ENCODE data around the gene HCFC1R1. TPM values are rescaled to one million over a fixed set of nuclear protein-coding genes. Genes with fewer than 3 reads are reported as not detected.

Gene HCFC1R1
- total and polyA plus RNA-seq, 2 donors (not counting 1 experiment from before 2014, with no cell fraction given): 17.9 to 24.8 TPM

- no peak for ATAC-seq (ENCODE audit: low read depth)
- Histone ChIP-seq H3K36me3 (replicated peaks in 1 of 2; ENCODE audit: control extremely low read depth in 1 of 2, control insufficient read depth in 1 of 2, extremely low read depth in 1 of 2, insufficient read depth in 2 of 2, low read length in 1 of 2) (peaks cover 0 to 18% of the 10 kb centered on the region in 2 experiments), H3K4me3 (ENCODE audit: control extremely low read depth in 1 of 5, extremely low read depth in 1 of 5, insufficient read depth in 1 of 5, low read depth in 2 of 5, low read length in 4 of 5) (no peak overlapping the region), H3K27me3 (replicated peaks in 1 of 4; ENCODE audit: control extremely low read depth in 1 of 4, control insufficient read depth in 3 of 4, insufficient read depth in 4 of 4, low read length in 3 of 4) (peaks cover 0 to 19% (median 10%) of the 10 kb centered on the region in 4 experiments), H3K9ac (ENCODE audit: low read length) (no peak overlapping the region), H3K79me2 (ENCODE audit: control insufficient read depth, insufficient read depth, low read length) (peaks cover 15% of the 10 kb centered on the region), H3K9me3 (ENCODE audit: control extremely low read depth in 1 of 3, control insufficient read depth in 2 of 3, insufficient read depth in 1 of 3, low read length in 2 of 3) (peaks cover 0 to 6% (median 0%) of the 10 kb centered on the region in 3 donors), H4K20me1 (ENCODE audit: control insufficient read depth, insufficient read depth, low read length, poor library complexity, severe bottlenecking) (peaks cover 34% of the 10 kb centered on the region), H3K27ac (ENCODE audit: low read length in 2 of 2) (no peak overlapping the region), H2AFZ (ENCODE audit: insufficient read depth, low read depth, low read length, poor library complexity, severe bottlenecking) (no peak overlapping the region), H3K4me1 (ENCODE audit: control insufficient read depth in 2 of 2, insufficient read depth in 2 of 2, low read length in 2 of 2) (peaks cover 55 to 65% of the 10 kb centered on the region in 2 donors), H3K4me2 (replicated peaks; ENCODE audit: low read depth, low read length, poor library complexity, severe bottlenecking) (no peak overlapping the region)
- no peak overlapping the region for H3K4me3 Mint-ChIP-seq
- H3K9me3 Mint-ChIP-seq (ENCODE audit: insufficient read depth): no peaks in the 10 kb centered on the region
- CTCF ChIA-PET: interaction anchor here (0.9 to 6.9 kb wide), 7 partner anchors 8 to 128 kb away, joined by 3 to 213 read pairs (median 8); no protein-coding TSS in a partner anchor
- intact Hi-C loops (cut with micrococcal nuclease): loop anchor here (10.0 kb wide), 2 partner anchors 259 to 1721 kb away; partner anchors contain the start of genes UBE2I and ZNF263
- TF ChIP-seq EZH2 (IDR thresholded peaks at IDR 0.05; ENCODE audit: borderline replicate concordance, insufficient read depth, low read depth, low read length, poor library complexity, severe bottlenecking) (no peak), CTCF (IDR thresholded peaks at IDR 0.05) (no peak)
- H3K27ac Mint-ChIP-seq: no peak overlapping the region
- peaks cover 52% of the 10 kb centered on the region for H3K4me1 Mint-ChIP-seq
- POLR2A ChIA-PET: interaction anchor here (0.5 to 0.8 kb wide), 4 partner anchors 34 to 594 kb away, joined by 3 to 6 read pairs (median 4); partner anchors contain the start of gene IL32
- WGBS (ENCODE audit: insufficient coverage): 98% methylated on average over 17 of the region's 18 CpGs
- DNase-seq: no peak
- H3K27me3 Mint-ChIP-seq: peaks cover 13% of the 10 kb centered on the region
Measured at GRCh38 chr16:3025032-3026002, 1.6 kb upstream of the HCFC1R1 start.
